SH-SY5Y (cell line): ENCODE data around the gene CHD9NB.

Source experiments
- GATA2 ChIP-seq: IDR thresholded peaks from 2 replicates; pipeline ENCODE4 v1.6.1; 2011; ENCODE audit warnings: mild to moderate bottlenecking, low read depth, low read length
- GATA3 ChIP-seq: IDR thresholded peaks from 2 replicates; pipeline ENCODE4 v1.6.1; 2011; ENCODE audit warnings: low read depth, mild to moderate bottlenecking, low read length, moderate library complexity

- TF ChIP-seq GATA2 (no peak), GATA3 (no peak)
These were observed 15.7 kb upstream of the CHD9NB start for GRCh38 chr16:53068423-53068833.
